Activated CD4-positive, CD25-positive, alpha-beta regulatory T cell (primary cell): Measurements from ENCODE around the gene JKAMP.

Experiments used
- DNase-seq, 4 experiments: peaks; one replicate each; lab custom pipeline; 2025; lab: John Stamatoyannopoulos, UW

Gene JKAMP

DNA sequence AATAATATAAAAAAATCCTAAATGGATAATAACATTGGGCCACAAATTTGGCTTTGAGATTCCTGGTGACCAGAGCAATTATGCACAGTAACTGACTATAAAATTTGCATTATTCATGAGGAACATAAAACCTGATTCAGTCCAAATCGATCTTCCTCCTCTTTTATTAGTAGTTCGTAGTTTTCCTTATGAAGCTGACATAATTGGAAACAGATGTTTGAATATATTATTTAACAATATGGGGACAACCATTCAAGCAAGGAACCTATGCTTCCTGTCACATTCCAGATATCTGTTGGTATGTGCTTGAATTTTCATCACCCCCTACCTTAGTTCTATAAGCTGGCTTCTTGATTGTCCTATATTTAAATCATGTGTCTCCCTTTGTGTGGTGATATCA, 57.4 kb downstream of the JKAMP start:
- DNase-seq = no peak

DNA sequence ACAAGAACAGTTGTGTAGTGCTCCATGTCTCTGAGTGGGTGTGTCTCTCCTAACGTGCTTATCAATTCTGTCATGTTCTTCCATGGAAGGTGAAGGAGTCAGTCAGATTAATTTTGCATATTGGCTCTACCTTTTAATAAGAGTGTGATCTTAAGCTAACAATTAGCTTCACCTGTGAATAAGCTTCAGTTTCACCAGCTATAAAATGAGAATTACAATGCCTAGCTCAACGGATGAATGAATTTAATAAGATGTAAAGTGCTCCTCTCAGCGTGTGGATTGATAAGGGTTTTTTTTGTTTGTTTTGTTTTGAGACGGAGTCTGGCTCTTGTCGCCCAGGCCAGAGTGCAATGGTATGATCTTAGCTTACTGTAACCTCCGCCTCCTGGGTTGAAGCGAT, 59.6 kb downstream of the JKAMP start:
- no peak for DNase-seq

DNA sequence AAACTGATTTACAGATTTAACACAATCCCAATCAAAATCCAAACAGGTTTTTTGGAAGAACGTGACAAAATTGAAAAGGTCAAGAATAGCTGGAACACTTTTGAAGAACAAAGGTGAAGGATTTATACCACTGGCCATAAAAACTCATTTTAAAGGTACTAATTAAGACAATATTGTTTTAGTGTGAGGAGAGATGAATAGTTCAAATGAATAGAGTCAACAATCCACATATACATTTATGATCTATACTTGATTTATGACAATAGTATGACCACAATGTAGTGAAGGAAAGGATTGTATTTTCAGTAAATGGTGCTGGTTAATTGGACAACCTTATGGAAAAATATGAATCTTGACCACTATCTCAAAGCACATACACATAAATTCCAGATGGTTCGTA, 63.0 kb downstream of the JKAMP start:
- no peak for DNase-seq
